GM19467 (cell line): ENCODE measurements around the gene ZNF335.
"Not testable (repeated sequence)": the region's sequence is repeated elsewhere in the genome, so short reads cannot be mapped to it uniquely, and the experiment has no call there.

Source experiments
- ATAC-seq: cut with Tn5 transposase; IDR thresholded peaks from one replicate; pipeline ENCODE4 v1.9.1; 2021; ENCODE audit warnings: mild to moderate bottlenecking, moderate library complexity; ENCODE audit not compliant: unreplicated experiment

Gene ZNF335

GRCh38 chr20:45971425-45971674 is 653 bp downstream of the ZNF335 start:
- ATAC-seq: no peak

- ATAC-seq: no peak
These were observed 1.2 kb downstream of the ZNF335 start for GRCh38 chr20:45970646-45971424.

GRCh38 chr20:45969712-45970634 is 2.0 kb downstream of the ZNF335 start:
- ATAC-seq: no peak

DNA sequence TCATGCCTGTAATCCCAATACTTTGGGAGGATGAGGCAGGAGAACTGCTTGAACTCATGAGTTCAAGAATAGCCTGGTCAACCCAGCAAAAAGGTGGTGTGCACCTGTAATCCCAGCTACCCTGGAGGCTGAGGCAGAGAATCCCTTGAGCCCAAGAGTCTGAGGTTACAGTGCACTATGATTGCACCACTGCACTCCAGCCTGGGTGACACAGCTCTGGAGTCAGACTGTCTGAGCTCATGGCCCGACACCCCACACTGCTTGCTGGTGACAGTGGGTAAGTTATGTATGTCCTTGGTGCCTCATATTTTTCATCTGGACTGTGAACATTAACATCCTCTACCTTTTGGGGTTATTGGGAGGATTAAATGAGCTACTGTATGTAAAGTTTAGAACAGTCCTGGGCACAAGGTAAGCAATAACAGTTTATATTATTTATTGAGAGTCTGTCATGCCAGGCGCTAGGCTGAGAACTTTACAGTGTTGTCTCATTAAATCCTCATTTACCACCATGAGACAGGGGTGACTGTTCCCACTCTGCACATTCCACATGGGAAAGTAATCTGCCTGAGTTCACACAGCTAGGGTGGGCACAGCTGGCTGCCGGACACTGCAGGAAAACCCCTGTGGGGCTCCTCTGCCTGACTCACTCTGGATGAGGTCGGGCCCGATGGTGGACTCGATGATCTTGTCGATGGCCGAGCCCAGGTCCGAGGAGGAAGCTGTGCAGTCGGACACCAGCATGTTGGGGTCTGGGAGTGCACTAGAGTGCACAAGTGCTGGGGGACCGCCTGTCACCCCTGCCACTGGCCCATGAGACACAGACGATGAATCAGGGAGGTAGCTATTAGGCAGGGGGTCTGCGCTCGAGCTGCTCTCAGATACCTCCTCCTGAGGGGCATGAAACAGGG is 2.9 kb downstream of the ZNF335 start:
- ATAC-seq: no peak

DNA sequence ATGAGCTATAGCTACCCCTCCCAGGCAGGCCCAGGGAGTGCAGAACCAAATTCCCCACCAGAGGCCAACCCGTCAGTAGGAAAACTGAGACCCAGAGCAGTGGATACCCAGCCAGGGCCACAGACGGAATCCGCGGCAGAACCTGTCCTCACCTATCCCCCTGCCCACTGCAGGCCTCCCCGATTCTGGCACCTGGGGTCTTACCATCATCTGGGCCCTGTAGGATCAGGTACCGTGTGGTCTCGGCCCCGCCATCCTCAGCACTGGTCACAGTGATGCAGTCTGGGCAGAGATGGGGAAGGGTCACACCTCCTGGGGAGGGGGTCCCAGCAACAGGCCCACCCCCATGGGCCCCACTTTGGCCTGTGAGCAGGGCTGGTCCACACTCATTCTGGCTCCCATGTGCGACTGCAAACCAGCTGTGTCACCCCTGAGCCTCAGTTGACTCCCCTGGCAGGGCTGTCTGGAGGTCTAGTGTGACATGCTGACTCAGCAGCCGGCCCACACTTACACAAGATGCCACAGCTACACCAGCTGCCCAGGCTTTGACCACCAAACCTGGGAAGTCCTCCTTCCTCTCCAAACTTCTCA is 3.8 kb downstream of the ZNF335 start:
- no peak for ATAC-seq

DNA sequence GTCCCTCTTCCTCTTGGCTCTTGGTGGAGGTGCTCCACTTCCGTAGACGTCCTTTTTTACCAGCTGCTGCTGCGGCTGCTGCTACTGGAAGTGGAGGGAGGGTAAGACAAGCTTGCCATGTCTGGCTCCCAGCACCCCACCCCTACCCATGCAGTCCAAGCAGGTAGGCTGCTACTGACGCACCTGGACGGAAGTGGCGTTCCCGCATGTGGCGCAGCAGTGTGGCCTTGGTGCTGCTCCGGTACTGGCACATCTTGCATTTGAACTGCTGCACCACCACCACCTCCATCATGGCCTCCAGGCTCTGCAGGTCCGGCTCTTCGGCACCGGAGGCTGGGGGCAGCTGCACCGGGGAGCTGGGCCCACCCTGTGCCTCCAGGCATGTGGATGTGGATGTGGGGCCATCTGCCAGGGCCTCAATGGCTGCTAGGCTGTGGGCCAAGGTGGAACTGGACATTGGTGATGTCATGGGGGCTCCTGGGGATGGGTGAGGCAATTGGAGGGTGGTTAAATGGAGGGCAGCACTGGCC is 4.4 kb downstream of the ZNF335 start:
- no peak for ATAC-seq

DNA sequence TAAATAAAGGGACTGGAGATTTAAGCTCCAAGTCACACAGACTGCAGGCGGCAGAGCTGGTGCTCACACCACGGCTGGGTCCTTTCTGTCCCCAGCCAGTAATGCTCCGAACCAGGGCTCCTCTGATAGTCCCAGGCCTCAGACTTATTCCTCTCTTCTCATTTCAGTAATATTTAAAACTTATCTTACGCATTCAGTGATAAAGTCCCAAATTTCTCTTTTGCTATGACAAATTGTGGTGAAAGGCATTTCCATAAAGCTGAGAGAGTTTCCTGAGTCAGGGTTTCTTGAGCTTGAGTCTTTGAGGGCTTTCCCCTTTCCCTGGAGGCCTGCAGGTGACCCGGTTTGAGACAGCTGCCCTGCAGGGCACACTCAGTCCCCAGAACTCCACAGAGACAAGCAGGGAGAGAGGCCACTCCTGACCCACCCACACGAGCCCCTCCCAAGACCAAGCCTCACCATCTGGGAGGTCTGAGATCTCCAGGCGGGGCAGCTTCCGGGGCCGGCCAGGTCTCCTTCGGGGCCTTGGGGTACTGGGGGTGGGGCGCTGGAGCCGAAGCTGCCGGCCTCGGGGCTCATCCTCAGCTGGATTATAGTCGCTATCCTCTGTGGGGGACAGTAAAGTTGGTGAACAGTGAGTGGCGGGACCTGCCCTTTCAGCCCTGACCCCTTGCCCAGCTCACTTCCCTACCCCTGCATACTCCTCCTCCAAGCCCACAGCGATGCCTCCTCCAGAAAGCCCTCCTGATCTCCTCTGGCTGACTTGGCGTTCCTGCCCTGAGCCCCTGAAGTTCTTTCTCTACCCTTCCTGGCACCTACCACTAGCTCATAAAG is 6.6 kb downstream of the ZNF335 start:
- ATAC-seq: no peak

DNA sequence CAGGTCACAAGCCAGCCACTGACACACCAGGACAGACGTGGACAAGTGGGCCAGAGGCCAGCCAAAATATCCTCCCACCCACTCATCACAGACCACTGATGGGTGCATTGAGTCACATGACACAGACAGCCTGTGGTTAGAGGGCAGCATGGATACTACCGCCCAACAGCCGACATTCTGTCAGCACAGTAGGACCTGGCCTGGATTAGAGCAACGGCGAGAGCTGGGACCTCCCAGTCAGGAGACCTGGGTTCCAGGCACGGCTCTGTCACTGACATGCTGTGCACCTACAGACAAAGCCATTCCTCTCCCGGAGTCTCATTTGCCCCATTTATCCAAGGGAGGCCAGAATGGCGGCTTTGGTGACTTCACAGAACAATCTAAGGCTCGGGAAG is 8.0 kb downstream of the ZNF335 start:
- no peak for ATAC-seq

DNA sequence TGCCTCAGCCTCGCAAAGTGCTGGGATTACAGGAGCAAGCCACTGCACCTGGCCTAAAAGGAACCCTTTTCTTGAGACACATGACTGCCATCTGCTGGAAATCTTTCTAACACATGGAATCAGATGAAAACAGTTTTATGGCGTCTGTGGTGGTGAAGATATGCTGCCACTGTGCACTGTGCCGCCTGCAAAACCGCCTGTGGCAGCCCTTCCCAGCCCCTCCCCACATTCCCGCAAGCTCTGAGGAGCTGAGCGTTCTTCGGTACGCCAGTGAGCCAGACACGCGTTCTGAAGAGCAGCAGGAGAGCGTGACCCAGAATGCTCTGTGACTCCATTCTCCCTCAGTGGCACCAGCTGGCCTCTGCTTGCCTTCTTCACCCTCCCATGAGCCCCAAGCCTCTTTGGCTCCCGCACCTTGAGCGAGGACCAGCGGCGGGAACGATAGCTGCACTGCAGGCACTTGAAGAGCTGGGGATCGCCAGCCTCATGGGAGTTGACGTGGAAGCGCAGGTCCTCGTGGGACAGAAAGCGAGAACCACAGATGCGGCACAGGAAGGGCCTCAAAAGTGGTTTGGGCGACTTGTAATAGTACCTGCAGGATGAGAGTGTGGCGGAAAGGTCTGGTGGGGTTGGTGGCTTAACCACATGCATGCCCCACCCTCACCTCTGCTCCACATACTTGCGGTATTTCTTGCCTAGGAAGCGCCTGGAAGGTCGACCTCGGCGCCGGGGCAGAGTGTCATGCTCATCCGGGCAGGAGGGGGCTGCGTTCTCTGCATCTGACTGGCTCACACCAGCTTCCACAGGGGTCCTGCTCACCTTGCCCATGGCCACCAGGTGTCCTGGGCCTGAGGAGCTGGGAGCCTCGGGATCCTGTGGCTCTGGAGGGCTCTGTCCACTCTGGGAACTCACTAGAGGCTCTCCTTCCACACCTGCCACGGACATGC is 8.7 kb downstream of the ZNF335 start:
- no peak for ATAC-seq

GRCh38 chr20:45962031-45962755 is 9.8 kb downstream of the ZNF335 start:
- no peak for ATAC-seq

DNA sequence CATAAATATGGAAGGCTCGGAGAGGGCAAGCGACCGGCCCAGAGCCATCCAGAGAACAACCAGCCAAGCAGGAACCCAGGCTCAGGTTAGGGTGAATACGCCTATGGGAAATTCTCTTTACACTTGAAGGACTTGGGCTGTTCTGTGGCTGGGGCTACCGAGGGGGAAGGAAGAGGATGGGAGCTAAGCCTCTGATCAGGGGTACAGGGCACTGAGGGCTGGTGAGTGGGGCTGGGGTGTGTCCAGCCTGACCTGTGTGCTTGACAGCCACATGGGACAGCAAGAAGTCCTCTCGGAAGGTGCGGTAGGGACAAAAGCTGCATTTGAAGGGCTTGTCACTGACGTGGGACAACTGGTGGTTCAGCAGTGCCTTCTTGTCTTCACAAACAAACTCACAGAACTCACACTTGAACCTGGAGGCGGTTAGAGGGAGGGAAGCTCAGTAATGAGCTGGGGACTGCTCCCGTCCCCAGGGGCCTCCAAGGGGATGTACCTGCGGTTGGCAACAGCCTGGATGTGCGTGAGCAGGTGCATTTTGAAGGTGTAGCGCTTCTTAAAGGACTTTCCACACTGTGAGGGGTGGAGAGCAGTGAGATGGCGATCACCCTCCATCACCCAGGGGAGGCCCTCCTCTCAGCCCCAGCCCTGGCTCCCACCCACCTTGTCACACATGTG is 11.9 kb downstream of the ZNF335 start:
- no peak for ATAC-seq

DNA sequence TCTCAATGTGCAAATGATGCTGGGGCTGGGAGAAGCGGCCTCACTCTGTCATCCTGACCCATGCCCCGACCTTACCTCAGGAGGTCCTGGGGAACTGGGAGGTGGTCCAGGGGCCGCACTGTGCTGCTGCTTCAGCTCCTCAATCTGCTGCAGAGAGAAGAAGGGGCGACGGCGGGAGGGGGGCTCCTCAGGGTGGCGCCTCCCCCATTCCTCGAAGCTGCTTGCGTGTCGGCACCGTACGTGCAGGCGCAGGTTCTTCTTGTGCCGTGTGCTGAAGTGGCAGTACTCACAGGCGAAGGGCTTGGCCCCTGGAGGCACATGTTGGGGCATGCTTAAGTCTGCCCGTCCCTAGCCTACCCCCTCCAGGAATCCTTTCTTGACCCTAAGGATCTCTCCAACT is 12.9 kb downstream of the ZNF335 start:
- ATAC-seq: no peak

DNA sequence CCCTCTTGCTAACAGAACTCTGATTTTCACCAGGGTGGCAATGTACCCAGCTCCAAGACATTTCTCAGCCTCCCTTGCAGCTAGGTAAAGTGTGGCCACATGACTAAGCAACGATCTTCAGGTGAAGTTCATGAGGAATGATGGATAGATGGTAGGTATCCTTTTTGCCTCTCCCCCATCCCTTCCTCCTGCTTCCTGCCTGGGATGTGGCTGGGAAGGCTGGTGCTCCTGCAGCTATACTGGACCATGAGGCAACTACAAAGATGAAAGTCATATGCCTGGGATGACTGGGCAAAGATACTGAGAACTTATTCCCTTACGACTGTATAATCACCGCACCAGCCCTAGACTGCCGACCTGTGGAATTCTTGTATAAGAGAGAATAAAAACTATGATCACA is 13.4 kb downstream of the ZNF335 start:
- ATAC-seq: no peak

DNA sequence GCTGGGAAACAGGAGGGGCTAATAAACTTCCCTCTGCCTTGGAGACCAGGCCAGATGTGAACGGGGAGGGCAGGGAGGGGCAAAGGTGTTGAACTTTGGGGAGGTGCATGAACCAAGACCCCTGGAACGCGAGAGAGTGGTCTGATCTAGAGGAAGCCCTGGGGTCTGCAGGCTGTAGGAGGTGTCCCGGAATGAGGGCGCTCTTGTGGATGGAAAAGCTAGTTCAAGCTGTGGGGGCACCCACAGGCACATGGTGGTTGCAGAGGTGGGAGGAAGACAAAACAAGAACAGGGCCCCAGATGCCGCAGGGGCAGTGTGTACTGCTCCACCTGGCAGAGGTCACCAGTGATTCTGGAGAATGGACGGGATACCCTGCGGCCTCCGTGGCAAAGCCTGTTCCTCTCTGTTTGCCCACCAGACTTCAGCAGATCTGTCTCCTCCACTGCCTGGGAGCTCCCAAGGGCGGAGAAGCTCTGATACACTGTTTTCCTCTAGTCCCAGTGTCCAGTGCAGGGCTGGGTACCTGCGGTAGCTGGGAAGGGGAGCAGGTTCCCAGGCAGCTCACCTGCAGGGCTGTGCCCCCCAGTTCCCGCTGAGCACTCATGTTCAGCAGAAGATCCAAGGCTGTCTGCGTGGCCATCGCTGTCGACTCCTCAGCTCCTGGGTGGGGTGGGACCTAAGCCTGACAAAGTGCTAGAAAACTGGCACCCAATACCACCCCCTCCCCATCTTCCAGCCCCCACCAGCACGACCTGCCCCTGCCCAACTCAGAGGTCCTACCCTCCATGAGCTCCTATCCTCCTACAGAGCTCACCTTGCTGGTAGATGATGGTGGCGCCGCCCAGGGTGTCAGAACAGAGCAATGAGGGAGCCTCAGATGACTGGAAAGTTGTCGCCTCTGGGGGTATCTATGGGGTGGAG is 14.7 kb downstream of the ZNF335 start:
- ATAC-seq: no peak

DNA sequence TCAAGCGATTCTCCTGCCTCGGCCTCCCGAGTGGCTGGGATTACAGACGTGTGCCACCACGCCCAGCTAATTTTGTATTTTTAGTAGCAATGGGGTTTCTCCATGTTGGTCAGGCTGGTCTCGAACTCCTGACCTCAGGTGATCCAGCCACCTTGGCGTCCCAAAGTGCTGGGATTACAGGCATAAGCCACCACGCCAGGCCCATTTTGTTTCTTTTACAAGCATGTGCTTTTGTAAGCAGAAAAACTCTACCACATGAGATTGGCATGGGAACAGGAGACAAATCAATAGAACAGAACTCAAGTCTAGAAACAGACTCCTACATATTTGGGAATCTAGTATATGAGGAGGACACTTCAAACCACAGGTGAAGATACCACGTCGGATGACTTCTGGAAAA is 15.7 kb downstream of the ZNF335 start:
- ATAC-seq: not testable (repeated sequence)

- no peak for ATAC-seq
These were observed 18.3 kb downstream of the ZNF335 start for GRCh38 chr20:45953672-45954071.
